Stimulated activated CD8-positive, alpha-beta memory T cell treated with anti-CD3 and anti-CD28 coated beads, Interleukin-2, amount 100 ng/mL, for 48 hours (primary cell): ENCODE data around the gene TTC7B.

Experiments used
- DNase-seq, 2 donors: peaks; one replicate each; pipeline ENCODE4 v3.0.0-alpha.2; 2020; ENCODE audit warnings: low read depth in 2 of 2

Gene TTC7B

GRCh38 chr14:90674716-90675115 is 141.5 kb downstream of the TTC7B start:
- DNase-seq, result no peak

DNA sequence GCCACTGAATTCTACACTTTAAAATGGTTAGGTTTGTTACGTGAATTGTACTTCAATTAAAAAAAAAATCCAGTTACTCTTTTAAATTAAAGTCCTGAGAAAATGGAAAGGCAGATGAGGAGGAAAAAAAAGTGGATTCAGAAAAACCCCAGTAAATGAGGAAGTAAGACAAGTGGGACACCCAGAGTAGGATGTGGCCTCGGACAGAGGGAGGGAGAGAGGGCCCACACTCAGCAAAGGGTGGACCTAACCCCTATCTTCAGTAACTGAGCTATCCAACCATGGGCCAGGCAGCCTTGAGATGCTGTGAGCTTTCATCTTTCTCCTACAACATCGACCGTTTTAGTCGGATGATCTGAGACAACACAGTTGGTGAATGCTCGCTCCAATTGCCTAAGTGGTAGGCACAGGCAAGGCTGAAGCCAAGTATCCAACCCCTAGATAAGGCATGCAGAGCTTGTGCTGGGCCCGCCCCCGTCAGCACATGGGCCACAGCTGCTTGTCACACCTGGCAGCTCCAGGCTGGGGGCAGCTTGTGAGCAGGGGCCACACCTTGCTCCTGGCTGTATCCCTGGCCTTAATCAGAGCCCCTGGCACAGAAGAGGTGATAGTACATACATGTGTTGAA is 142.1 kb downstream of the TTC7B start:
- DNase-seq, result no peak

DNA sequence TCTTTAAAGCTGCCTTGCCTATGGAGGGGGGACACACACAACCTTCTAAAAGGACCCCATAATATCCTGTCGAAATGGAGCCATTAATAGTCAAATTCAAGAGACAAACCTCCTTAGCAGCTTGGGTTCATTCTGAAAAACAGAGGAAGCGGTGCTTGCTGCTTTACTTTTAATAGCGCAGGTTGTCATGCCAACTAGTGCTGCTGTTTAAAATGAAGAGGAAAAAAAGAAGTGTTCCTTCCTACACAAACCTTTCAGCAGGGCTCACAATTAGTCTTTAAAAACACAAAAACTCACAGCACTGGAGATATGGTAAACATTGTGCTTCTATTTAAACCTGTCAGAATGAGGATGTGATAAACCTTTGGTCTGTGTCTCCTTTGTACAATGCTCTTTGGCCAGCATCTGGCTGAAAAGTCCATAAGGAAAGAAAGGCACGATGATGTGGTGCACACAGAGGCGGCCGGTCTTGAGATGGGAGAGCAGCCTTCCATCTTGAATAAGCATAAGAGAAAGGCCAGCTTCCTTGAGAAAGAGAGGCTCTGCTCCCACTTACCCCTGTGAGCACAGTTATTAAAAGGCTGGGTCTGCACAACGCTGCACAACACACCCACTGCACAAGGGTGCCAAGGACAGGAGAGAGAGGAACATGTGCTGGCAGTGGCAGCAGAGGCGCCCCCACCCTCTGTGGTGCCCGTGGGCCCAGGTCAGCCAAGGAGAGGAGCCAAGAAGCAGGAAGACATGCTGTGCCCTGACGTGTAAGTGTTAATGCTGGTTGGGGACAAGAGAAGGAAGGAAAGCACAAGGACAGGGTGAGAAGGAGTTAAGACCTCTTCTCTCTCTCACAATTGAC is 144.6 kb downstream of the TTC7B start:
- no peak for DNase-seq

DNA sequence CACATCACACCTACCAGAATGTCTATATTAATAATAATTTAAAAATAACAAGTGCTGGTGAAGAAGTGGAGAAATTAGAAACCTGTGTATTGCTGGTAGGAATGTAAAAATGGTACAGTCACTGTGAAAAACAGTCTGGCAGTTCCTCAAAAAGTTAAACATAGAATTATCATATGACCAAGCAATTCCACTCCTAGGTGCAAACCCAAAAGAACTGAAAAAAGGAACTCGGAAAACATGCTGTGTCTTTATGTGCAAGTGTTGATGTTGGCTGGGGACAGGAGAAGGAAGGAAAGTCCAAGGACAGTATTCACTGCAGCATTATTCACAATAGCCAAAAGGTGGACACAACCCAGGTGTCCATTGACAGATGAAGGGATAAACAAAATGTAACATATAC is 146.5 kb downstream of the TTC7B start:
- no peak for DNase-seq

DNA sequence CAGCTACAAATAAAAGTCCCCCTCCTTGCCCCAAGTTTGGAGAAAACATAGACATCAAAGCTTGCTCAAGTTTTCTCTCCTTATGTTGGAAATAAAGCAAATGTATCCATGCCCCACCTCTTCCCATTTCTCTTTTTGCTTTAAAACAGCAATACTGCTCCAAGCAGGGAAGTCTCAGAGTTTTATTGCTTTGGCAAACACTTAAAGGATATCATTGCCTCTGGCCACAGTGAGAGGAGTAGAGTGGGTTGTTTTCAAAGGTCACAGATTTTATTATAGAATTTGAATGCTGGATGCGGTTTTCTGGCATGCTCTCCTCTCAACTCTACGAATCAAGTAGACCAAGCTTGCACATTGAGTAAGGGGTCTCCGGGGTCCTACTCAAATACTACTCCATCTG is 149.7 kb downstream of the TTC7B start:
- no peak for DNase-seq

DNA sequence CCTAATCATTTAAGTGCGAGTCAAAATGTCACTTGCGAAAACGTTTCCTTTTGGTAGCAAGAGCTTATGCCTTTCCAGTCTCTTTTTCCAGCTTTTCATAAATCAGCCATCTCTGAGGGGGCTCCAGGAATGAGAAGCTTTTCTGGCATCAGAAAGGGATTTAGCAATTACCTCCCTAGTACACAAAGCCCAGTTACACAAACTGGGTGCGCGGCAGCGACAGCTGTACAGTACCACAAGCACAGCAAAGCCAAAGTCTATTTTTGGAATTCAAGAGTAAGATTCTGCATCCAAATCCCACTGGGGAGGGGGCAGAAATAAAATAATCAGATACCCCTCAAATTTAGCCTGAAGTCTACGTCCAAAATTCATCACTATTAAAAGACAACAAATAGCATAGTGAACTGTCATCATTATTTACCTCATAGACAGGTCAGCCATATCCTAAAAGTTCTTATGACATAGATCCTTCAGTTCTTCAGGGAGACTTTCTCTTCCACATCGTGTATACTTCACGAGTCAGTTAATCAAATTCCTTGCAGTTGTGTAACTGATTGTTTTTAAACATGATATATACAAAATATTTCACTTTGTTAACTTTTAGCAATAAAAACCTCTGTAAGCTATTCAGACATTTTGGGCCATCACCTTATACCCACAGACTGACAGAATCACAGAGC is 150.8 kb downstream of the TTC7B start:
- no peak for DNase-seq

DNA sequence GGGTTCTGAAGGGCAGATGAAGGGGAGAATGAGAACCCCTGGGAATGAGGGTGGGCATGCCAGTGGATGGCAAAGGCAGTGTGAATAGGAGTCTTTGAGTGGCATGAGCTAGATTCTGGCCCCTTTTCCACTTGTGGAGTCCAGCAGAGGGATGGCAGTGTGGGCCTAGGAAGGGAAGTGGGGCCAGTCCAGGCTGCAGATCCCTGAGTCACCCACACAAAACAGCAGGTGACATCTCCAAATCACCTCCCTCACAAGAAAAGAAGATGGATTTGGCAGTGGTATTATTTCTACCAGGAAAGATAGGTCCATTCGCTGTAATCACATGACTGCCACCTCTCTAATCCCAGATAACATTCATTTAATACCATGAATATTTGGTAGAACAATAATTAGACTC is 151.3 kb downstream of the TTC7B start:
- DNase-seq, result no peak

DNA sequence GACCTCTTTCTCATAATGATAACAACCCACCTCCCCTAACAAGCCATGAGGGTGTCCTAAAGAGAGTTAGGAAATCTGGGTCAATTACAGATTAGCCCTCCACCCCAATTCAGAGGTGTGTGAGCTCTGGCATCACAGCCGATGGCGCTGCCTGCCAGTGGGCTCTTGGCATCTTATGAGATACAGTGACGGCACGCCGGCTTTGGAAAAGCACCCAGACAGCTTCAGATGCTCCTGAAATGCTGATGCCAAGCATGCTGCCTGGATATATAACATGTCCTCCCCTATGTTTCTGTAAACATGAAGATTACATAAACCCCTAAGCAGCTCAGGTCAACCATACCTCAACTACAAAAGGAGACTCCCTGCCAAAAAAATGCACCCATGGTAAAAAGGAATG is 152.6 kb downstream of the TTC7B start:
- no peak for DNase-seq

- DNase-seq, result no peak
Measured at GRCh38 chr14:90663140-90663539, 153.1 kb downstream of the TTC7B start.

DNA sequence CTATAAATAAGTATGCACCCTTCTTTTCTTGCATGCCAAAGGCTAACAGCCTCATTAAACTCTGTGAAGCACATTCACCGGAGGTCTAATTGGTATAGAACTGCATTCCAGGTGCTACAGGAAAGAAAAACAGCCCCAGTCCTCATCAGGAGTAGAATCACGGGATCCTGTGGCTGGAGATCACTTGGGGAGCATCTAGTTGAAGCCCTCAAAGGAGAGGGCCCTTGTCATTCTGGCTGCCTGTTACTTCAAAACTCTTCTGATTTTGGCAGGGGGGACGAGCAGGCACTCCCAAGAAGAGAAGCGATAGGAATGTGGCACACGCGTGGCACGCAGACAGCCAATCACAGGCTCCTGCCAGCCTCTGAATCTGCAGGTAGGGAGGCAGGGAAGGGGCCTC is 154.4 kb downstream of the TTC7B start:
- no peak for DNase-seq

- DNase-seq, result no peak
Measured at GRCh38 chr14:90660865-90661570, 155.2 kb downstream of the TTC7B start.

DNA sequence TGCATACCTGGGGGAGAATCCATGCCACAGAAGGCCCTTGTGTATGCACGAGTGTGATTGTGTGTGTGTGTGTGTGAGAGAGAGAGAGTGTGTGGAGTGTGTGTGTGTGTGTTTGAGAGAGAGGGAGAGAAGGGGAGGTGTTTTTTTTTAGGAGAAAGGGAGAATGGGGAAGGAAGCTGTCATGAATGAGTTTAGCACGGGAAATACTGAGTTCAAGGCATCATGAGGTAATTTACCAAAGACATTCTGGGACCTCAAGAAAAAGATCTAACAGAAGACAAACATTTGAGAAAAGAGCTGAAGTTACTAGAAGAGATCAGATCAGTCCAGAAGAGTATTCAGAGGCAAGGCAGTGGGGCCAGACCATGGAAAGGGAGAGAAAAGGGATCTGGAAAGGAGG is 157.1 kb downstream of the TTC7B start:
- DNase-seq, result no peak

GRCh38 chr14:90658541-90658967 is 157.7 kb downstream of the TTC7B start:
- no peak for DNase-seq

DNA sequence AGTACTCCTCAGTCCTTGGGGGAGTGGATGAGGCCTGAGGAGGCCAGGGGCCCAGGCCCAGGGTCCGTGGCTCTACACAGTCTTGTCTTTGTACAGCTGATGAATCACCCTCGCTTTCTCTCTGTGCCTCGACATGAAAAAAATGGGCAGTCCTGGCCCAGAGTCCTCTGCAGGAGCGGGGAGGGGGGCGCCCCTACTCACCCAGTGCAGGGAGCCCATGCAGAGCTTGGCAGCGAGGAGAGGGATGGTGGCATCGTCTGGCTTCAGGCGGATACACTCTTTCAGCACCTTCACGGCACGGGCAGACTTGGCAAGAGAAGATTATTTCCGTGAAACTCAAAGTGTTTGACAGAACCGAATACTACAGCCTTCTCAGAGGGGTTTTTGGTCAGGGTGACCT is 159.3 kb downstream of the TTC7B start:
- DNase-seq, result no peak

DNA sequence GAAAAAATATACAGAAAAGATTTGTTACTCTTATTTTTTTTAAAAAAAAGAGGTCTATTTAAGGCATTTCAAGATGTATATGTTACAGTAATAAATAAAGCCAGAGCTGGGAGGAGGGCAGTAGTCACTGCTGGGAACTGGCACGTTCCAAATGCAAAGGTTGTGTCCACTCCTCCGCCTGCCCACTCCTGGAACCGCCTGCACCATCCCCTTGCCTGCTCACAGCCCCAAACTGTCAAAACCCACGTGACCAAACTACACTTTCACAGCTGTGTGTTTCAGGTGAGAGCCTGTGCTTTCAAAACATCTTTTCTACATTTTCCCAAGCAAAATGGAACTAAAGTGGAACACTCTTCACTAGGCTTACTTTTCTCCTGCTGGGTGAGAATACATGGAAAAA is 160.4 kb downstream of the TTC7B start:
- DNase-seq, result no peak

- DNase-seq, result no peak
Measured at GRCh38 chr14:90654831-90655276, 161.4 kb downstream of the TTC7B start.

DNA sequence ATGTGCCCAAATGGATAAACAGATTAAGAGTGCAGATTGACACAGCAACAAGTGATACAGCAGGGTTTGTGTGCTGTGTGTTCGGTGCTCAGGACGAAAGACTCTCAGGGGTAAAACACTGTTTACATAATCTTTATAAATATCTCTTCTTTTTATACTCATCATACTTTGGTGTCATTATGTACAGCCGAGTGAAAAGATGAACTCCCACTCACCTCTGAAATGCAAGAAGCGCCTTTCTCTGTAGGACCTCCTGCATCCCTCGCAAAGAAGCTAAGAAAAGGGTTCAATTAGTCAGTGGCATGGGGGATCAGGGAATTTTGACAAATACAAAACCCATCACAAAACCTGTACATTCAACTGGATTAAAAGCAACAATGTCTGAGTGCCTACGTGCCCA is 163.6 kb downstream of the TTC7B start:
- DNase-seq, result no peak

DNA sequence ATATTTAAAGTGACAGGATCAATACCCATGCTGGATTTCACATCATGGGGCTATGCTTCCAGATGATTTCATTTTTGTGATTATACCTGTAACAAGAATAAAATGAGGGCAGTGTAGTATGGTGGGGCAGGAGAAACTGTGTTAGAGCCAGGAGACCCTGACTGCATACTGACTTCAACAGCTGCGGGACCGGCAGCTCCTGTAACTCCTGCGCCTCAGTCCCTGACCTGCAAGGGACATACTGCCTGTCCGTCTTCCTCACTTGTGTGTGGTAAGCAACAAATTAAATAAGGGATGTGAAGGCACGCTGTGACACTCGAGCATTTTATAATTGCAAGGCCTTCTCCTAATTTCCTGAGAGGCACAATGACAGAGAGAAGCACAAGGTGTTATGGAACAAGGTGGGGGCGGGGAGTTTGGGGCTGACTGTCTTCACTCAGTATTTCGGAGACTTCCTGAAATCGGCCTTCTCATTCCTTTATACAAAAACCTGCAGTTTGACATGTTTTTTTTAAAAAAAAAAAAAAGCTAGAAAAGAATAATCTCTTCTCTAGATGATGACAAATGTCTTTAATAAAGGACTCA is 164.2 kb downstream of the TTC7B start:
- no peak for DNase-seq

GRCh38 chr14:90651271-90651804 is 164.9 kb downstream of the TTC7B start:
- no peak for DNase-seq

DNA sequence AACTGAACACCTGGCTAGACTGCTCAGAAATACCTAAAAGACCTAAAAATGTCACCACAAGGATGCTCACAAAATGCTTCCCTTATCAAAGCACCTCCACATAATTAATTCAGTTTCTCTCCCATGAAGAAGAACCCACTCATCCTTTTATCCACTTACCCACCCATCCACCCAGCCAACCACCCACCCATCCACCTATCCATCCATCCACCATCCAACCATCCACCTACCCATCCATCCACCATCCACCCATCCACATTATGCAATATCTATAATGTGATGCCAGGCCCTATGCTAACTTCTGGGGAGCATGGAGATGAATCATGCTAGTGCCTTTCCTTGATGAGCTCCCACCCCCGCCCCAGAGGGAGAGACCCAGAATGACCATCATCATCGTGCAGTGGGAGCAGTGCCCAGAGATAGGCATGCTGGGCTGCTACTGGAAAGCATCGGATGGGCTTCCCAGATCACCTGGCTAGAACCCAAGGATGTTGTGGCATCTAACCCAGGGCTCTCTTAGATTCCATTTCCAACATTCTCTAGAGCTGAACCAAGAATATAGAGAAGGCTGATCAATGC is 166.6 kb downstream of the TTC7B start:
- no peak for DNase-seq

DNA sequence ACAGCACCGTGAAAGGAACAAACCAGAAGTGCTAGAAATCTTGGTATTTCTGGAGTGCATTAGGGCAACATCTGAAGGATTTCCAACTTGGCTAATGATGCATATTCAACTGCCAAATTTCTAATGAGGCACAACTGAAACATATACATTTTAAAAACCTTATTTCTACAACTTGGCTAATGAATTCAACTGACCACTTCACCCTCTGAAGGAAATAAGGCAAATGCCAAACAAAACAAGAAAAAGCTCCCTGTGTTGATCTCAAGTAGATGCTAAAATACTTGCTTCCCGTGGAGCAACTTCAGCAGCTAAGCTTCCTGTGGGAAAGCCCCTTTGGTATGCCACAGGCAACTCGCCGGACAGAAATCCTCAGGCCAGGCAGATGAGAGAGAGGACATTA is 167.1 kb downstream of the TTC7B start:
- no peak for DNase-seq
